HCT116 (cell line): ENCODE data around the gene TRDN. TPM values are rescaled to one million over a fixed set of nuclear protein-coding genes. Genes with fewer than 3 reads are reported as not detected.

Source experiments
- ATAC-seq: fragments of 200-7000 bp; cut with Tn5 transposase; 2 replicates; pipeline ENCODE4 v1.9.1; 2020; ENCODE audit warnings: mild to moderate bottlenecking, moderate library complexity
- BruUV-seq: library from RNA; stranded (reverse); fragments of 400-500 nt; replicated peaks from 2 replicates; lab custom pipeline; 2021; lab: Mats Ljungman, UMichigan
- CTCF ChIA-PET: fragments of 300-600 bp; sonication (Branson Sonifier 250); formaldehyde crosslinking; loops from one replicate; lab custom pipeline; 2021; ENCODE audit warnings: antibody characterized with exemption; lab: Charles Lee
- POLR2A ChIA-PET: fragments of 300-600, 350-600 bp; sonication (Branson Sonifier 250); formaldehyde crosslinking; loops from one replicate; lab custom pipeline; 2021; ENCODE audit warnings: antibody characterized with exemption; lab: Charles Lee
- RAD21 ChIA-PET, 2 experiments: fragments of 300-600 bp; sonication (Branson Sonifier 250); formaldehyde crosslinking; loops; one replicate each; lab custom pipeline; 2023; ENCODE audit warnings: low total read pairs in 2 of 2; ENCODE audit not compliant: uncharacterized antibody in 2 of 2, unreplicated experiment in 2 of 2, low non-redundant PET in 1 of 2; lab: Charles Lee
- DNase-seq: peaks from one replicate; pipeline ENCODE4 v3.0.0-alpha.2; 2010; ENCODE audit warnings: low read depth, low spot score
- H2AFZ ChIP-seq: fragments of 200-600 bp; shearing (Covaris generic), sonication (generic); 2 replicates; pipeline ENCODE4 v1.6.1; 2017; ENCODE audit warnings: low read depth, mixed run types, mixed read lengths, antibody characterized with exemption, low read length; ENCODE audit not compliant: poor library complexity, severe bottlenecking
- H3K27ac ChIP-seq: 2 replicates; pipeline ENCODE4 v1.5.1; 2012; ENCODE audit warnings: low read depth, low read length
- H3K27me3 ChIP-seq: fragments of 200-600 bp; sonication (generic); 2 replicates; pipeline ENCODE4 v1.6.1; 2016; ENCODE audit warnings: mixed run types, low read length, mixed read lengths; ENCODE audit not compliant: insufficient read depth
- H3K36me3 ChIP-seq, 2 experiments: fragments of 200-500 bp in 1 of 2; fragments of 200-600 bp in 1 of 2; sonication (Bioruptor generic) in 1 of 2; sonication (generic) in 1 of 2; 2 replicates each; pipeline versions ENCODE4 v1.5.1 to v1.6.1; 2014 to 2016; ENCODE audit warnings: low read length in 2 of 2, inconsistent platforms in 1 of 2, mixed read lengths in 1 of 2, mixed run types in 1 of 2; ENCODE audit not compliant: insufficient read depth in 2 of 2, control insufficient read depth in 1 of 2
- H3K4me1 ChIP-seq, 2 experiments: fragments of 200-600 bp in 1 of 2; sonication (generic) in 1 of 2; 2 replicates each; pipeline versions ENCODE4 v1.5.1 to v1.6.1; 2012 to 2017; ENCODE audit warnings: low read length in 2 of 2, inconsistent platforms in 1 of 2, mild to moderate bottlenecking in 1 of 2, mixed read lengths in 1 of 2, mixed run types in 1 of 2, moderate library complexity in 1 of 2; ENCODE audit not compliant: insufficient read depth in 2 of 2, control insufficient read depth in 1 of 2
- H3K4me2 ChIP-seq: fragments of 200-600 bp; sonication (generic); 2 replicates; pipeline ENCODE4 v1.6.1; 2017; ENCODE audit warnings: mixed run types, low read length, mixed read lengths
- H3K4me3 ChIP-seq, 2 experiments: fragments of 200-600 bp in 1 of 2; sonication (generic) in 1 of 2; replicated peaks in 1 of 2; 2 replicates each; pipeline ENCODE4 v1.5.1; 2011 to 2016; ENCODE audit warnings: low read length in 2 of 2, control low read depth in 1 of 2, low read depth in 1 of 2, mild to moderate bottlenecking in 1 of 2, mixed read lengths in 1 of 2, mixed run types in 1 of 2
- H3K79me2 ChIP-seq: fragments of 200-600 bp; sonication (generic); 2 replicates; pipeline ENCODE4 v1.6.1; 2017; ENCODE audit warnings: mild to moderate bottlenecking, mixed run types, low read length, moderate library complexity, mixed read lengths; ENCODE audit not compliant: insufficient read depth
- H3K9ac ChIP-seq: fragments of 200-600 bp; sonication (generic); 2 replicates; pipeline ENCODE4 v1.6.1; 2016; ENCODE audit warnings: low read length, mixed read lengths
- H3K9me2 ChIP-seq: fragments of 200-600 bp; sonication (generic), shearing (Covaris generic); 2 replicates; pipeline ENCODE4 v1.6.1; 2017; ENCODE audit warnings: mixed run types, mild to moderate bottlenecking, moderate library complexity; ENCODE audit not compliant: insufficient read depth
- H3K9me3 ChIP-seq, 2 experiments: fragments of 200-500 bp in 1 of 2; fragments of 200-600 bp in 1 of 2; sonication (Bioruptor generic) in 1 of 2; sonication (generic) in 1 of 2; 2 replicates each; pipeline ENCODE4 v1.6.1; 2014 to 2017; ENCODE audit warnings: low read length in 2 of 2, mixed read lengths in 2 of 2, inconsistent platforms in 1 of 2, low read depth in 1 of 2, mild to moderate bottlenecking in 1 of 2, mixed run types in 1 of 2, moderate library complexity in 1 of 2; ENCODE audit not compliant: control insufficient read depth in 1 of 2, insufficient read depth in 1 of 2
- H4K20me1 ChIP-seq: fragments of 200-600 bp; sonication (generic), shearing (Covaris generic); 2 replicates; pipeline ENCODE4 v1.6.1; 2017; ENCODE audit warnings: mixed run types, mild to moderate bottlenecking, moderate library complexity; ENCODE audit not compliant: insufficient read depth
- ATF3 ChIP-seq: IDR thresholded peaks from 2 replicates; pipeline ENCODE4 v1.6.1; 2012
- CBX3 ChIP-seq: IDR thresholded peaks from 2 replicates; pipeline ENCODE4 v1.6.1; 2012; ENCODE audit warnings: low read depth
- CEBPB ChIP-seq: IDR thresholded peaks from 2 replicates; pipeline ENCODE4 v1.6.1; 2012; ENCODE audit warnings: low read depth
- CTCF ChIP-seq, 3 experiments: fragments of 200-600 bp in 1 of 3; sonication (generic) in 1 of 3; IDR thresholded peaks in 2 of 3; conservative IDR thresholded peaks in 1 of 3; 2 replicates each; pipeline ENCODE4 v1.5.1; 2012 to 2017; ENCODE audit warnings: low read depth in 2 of 3, low read length in 2 of 3, antibody characterized with exemption in 1 of 3, borderline replicate concordance in 1 of 3, control low read depth in 1 of 3, mild to moderate bottlenecking in 1 of 3, mixed read lengths in 1 of 3, mixed run types in 1 of 3, moderate library complexity in 1 of 3; ENCODE audit not compliant: insufficient read depth in 1 of 3
- EGR1 ChIP-seq: IDR thresholded peaks from 2 replicates; pipeline ENCODE4 v1.6.1; 2012; ENCODE audit warnings: low read depth
- ELF1 ChIP-seq: IDR thresholded peaks from 2 replicates; pipeline ENCODE4 v1.6.1; 2012; ENCODE audit warnings: low read depth, borderline replicate concordance
- EZH2 ChIP-seq: fragments of 200-600 bp; sonication (generic); IDR thresholded peaks from 2 replicates; pipeline ENCODE4 v1.6.1; 2017; ENCODE audit warnings: antibody characterized with exemption, mixed run types
- EZH2phosphoT487 ChIP-seq: fragments of 200-600 bp; IDR thresholded peaks from 2 replicates; pipeline ENCODE4 v1.6.1; 2018; ENCODE audit warnings: antibody characterized with exemption, borderline replicate concordance
- JUND ChIP-seq: IDR thresholded peaks from 2 replicates; pipeline ENCODE4 v1.6.1; 2012
- MAX ChIP-seq: IDR thresholded peaks from 2 replicates; pipeline ENCODE4 v1.6.1; 2012
- POLR2AphosphoS5 ChIP-seq: IDR thresholded peaks from 2 replicates; pipeline ENCODE4 v1.6.1; 2011; ENCODE audit warnings: mild to moderate bottlenecking, low read depth, low read length, moderate library complexity
- RAD21 ChIP-seq: IDR thresholded peaks from 2 replicates; pipeline ENCODE4 v1.6.1; 2012; ENCODE audit warnings: low read depth, mild to moderate bottlenecking
- TCF7L2 ChIP-seq: IDR thresholded peaks from 2 replicates; pipeline ENCODE4 v1.7.0; 2011; ENCODE audit warnings: borderline replicate concordance, inconsistent platforms; ENCODE audit not compliant: insufficient read depth, insufficient read length; ENCODE audit errors: extremely low read depth
- YY1 ChIP-seq: IDR thresholded peaks from 2 replicates; pipeline ENCODE4 v1.6.1; 2011; ENCODE audit warnings: low read length, low read depth, moderate library complexity, mild to moderate bottlenecking; ENCODE audit not compliant: insufficient replicate concordance; ENCODE audit errors: extremely low read depth
- ZFX ChIP-seq: fragments of 450-650 bp; IDR thresholded peaks from 2 replicates; pipeline ENCODE4 v1.6.1; 2017
- ZNF274 ChIP-seq: fragments of 200-500 bp; sonication (Bioruptor generic); IDR thresholded peaks from 2 replicates; pipeline ENCODE4 v1.6.1; 2014; ENCODE audit warnings: mild to moderate bottlenecking, low read depth, low read length, inconsistent platforms
- intact Hi-C: fragments of 100-400 bp; cut with micrococcal nuclease; formaldehyde crosslinking; loops from 2 replicates; pipeline ENCODE4 v1.10.0; 2022
- total RNA-seq: library from RNA; stranded (reverse); gene quantifications from one replicate; pipeline ENCODE4 v1.2.1, GENCODE V29; 2021; ENCODE audit not compliant: unreplicated experiment

Gene TRDN
- total RNA-seq, 1 experiment from 2014 or later, result not detected

GRCh38 chr6:123168892-123169773, 467.6 kb downstream of the TRDN start:
- H4K20me1 ChIP-seq, result no peaks in the 10 kb centered on the region
- H2AFZ ChIP-seq, result no peak overlapping the region
- ChIA-PET RAD21 (no interaction called here), POLR2A (no interaction called here), CTCF (no interaction called here)
- H3K4me2 ChIP-seq, result no peak overlapping the region
- H3K4me1 ChIP-seq, result no peaks in the 10 kb centered on the region
- intact Hi-C loops, result no loop called here
- H3K27me3 ChIP-seq, result 0 out of 2 replicates have a peak, but pooled peaks cover 6% of the 10 kb centered on the region
- no peaks in the 10 kb centered on the region for H3K79me2 ChIP-seq
- H3K9ac ChIP-seq, result no peak overlapping the region
- TF ChIP-seq ZNF274, result no peak
- TF ChIP-seq TCF7L2, result no peak
- TF ChIP-seq CEBPB, result no peak
- TF ChIP-seq EGR1, result no peak
- no peak for TF ChIP-seq CTCF (IDR thresholded peaks at IDR 0.05 in 2 of 3, conservative IDR thresholded peaks at IDR 0.05 in 1 of 3; ENCODE audit: borderline replicate concordance in 1 of 3, insufficient read depth in 1 of 3, low read depth in 2 of 3, low read length in 2 of 3)
- no peak for TF ChIP-seq ZFX
- no peak for TF ChIP-seq YY1
- no peak for TF ChIP-seq MAX
- TF ChIP-seq ATF3, result no peak
- TF ChIP-seq EZH2phosphoT487, result no peak
- TF ChIP-seq ELF1, result no peak
- no peak for TF ChIP-seq CBX3
- TF ChIP-seq RAD21, result no peak
- no peak for TF ChIP-seq POLR2AphosphoS5
- TF ChIP-seq JUND, result no peak
- TF ChIP-seq EZH2, result no peak
- H3K36me3 ChIP-seq, result no peaks in the 10 kb centered on the region
- no peaks in the 10 kb centered on the region for H3K9me2 ChIP-seq
- ATAC-seq, result no peak
- no peak overlapping the region for H3K4me3 ChIP-seq
- no peaks in the 10 kb centered on the region for H3K9me3 ChIP-seq
- no peak for DNase-seq
- H3K27ac ChIP-seq, result no peak overlapping the region
- no TSS peak for BruUV-seq
